Hindlimb muscle (tissue), 1 donor: ENCODE results near the gene KIAA0586. TPM values are rescaled to one million over a fixed set of nuclear protein-coding genes. Genes with fewer than 3 reads are reported as not detected.

Experiments used
- DNase-seq: peaks from one replicate; pipeline ENCODE4 v3.0.0-alpha.2; 2013
- polyA plus RNA-seq: library from polyadenylated mRNA; unstranded; fragments of 120-200 nt; gene quantifications from one replicate; pipeline ENCODE4 v1.2.1, GENCODE V29; 2013; ENCODE audit not compliant: insufficient read length

The KIAA0586 gene
- polyA plus RNA-seq, 1 donor = 18.5 TPM

DNA sequence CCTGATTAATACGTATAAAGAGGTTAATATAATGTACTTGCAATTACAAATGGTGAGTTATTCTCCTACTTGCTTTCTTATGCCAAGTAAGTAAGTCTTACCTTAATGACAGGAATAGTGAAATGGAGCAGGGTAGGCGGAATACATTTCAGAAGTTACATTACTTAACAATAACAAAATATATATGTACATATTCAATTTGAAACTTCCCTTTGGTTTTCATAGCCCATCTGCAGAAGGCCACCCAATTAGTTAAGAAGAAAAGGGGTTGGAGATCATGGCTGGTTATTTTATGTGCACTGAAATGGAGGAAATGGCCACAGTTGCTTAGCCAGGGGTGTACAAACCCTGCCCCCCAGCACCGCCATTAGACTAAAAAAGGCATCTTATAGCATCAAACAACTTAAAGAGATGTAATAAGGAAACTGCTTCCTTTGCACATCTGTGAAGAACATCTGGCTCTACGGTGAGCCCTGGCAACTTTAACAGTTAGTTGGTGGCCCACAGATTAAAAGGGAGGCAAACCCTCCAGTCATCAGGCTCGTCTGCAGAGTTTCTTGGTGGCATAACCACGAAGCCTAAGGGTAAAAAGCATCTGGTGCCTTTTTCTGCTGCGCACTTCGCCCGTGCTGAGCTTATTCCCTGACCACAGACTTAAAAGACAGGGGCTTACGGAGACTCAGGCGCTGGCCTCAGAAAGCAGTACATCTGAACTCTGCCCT, 171.4 kb downstream of the KIAA0586 start:
- DNase-seq = no peak

DNA sequence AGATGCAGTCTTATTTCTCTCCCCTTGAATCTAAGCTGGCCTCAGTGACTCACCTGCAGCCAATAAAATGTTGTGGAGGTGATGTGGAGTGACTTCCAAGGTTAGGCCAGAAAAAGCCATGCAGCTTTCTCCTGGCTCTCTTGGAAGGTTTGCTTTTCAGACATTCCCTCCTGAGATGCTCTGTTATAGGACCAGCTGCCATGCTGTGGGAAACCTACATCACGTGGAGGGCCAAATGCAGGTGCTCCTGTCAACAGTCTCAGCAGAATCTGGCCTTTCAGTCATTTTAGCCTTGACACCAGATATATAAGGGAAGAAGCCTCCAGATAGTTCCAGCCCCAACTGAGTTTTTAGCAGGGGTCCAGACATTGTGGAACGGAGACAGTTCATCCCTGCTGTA, 172.2 kb downstream of the KIAA0586 start:
- DNase-seq = no peak

Other genes starting within 250 kb of the KIAA0586 start
- gene ACTR10, start 227.6 kb upstream of the KIAA0586 start, polyA plus RNA-seq = 65.9 TPM
- 77.8 TPM for gene PSMA3, start 182.9 kb upstream of the KIAA0586 start, polyA plus RNA-seq
- 13.8 TPM for gene ARID4A, start 129.2 kb upstream of the KIAA0586 start, polyA plus RNA-seq
- gene TOMM20L, start 31.8 kb upstream of the KIAA0586 start, polyA plus RNA-seq = 1.8 TPM
- 84.4 TPM for gene TIMM9, start 188 bp upstream of the KIAA0586 start, polyA plus RNA-seq
- gene DACT1, start 210.2 kb downstream of the KIAA0586 start, polyA plus RNA-seq = 22.9 TPM